GM10248 (cell line): ENCODE data around the gene BTG2.
"Not testable (repeated sequence)": the region's sequence is repeated elsewhere in the genome, so short reads cannot be mapped to it uniquely, and the experiment has no call there.

Experiments used
- CTCF ChIA-PET: fragments of 300-600 bp; sonication (Branson Sonifier 250); formaldehyde crosslinking; extraction: SDS; loops from one replicate; lab custom pipeline; 2021; ENCODE audit warnings: antibody characterized with exemption; lab: Yijun Ruan, JAX
- POLR2A ChIA-PET: fragments of 350-650 bp; sonication (Branson Sonifier 250); formaldehyde crosslinking; extraction: SDS; loops from one replicate; lab custom pipeline; 2020; ENCODE audit warnings: antibody characterized with exemption; lab: Yijun Ruan, JAX
- DNase-seq: peaks from one replicate; pipeline ENCODE4 v3.0.0; 2012; ENCODE audit errors: extremely low spot score
- TF ChIP-seq, protein P1 (sequence below): IDR thresholded peaks from 2 replicates; pipeline ENCODE4 v1.5.1; 2012; ENCODE audit warnings: mild to moderate bottlenecking, low read depth; ENCODE audit errors: extremely low read depth, missing control alignments, control extremely low read depth

BTG2 gene

DNA sequence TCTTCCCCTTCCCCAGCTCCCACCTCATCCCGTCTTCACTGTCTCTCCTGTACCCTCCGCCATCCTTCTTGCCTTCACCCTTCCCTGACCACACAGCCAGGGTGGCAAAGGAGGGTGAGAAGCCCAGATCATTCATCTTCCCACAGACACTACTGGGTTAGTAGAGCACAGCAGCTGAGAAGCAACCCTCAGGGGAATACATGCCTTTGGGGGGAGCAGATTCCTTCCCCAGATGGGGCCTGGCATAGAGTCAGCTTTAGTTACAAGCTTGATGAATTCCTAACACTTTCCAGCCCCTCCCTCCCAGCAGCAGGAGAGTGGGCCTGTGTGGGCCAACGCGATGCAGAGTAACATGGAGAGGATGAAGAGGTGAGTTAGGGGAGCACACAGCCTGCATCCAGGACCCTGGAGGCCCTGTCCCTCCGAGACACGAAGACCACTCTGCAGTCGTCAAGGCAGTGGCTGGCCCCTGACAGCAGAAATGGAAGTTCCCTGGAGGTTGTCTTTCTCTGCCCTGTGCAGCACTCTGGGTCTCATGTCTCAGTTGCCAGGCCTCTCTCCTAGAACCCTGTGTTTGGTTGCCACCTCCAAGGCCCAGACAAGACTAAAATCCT lies 8.8 kb upstream of the BTG2 start:
- POLR2A ChIA-PET: interaction anchor here (2.5 kb wide), 1 partner anchor 9 kb away, joined by 8 read pairs; the partner anchor contains the start of gene BTG2
- no peak for DNase-seq
- TF ChIP-seq, protein P1, sequence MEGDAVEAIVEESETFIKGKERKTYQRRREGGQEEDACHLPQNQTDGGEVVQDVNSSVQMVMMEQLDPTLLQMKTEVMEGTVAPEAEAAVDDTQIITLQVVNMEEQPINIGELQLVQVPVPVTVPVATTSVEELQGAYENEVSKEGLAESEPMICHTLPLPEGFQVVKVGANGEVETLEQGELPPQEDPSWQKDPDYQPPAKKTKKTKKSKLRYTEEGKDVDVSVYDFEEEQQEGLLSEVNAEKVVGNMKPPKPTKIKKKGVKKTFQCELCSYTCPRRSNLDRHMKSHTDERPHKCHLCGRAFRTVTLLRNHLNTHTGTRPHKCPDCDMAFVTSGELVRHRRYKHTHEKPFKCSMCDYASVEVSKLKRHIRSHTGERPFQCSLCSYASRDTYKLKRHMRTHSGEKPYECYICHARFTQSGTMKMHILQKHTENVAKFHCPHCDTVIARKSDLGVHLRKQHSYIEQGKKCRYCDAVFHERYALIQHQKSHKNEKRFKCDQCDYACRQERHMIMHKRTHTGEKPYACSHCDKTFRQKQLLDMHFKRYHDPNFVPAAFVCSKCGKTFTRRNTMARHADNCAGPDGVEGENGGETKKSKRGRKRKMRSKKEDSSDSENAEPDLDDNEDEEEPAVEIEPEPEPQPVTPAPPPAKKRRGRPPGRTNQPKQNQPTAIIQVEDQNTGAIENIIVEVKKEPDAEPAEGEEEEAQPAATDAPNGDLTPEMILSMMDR: no peak
- CTCF ChIA-PET: interaction anchor here (1.8 to 23.0 kb wide), 5 partner anchors 11 to 43 kb away, joined by 6 to 291 read pairs (median 27); no protein-coding TSS in a partner anchor

DNA sequence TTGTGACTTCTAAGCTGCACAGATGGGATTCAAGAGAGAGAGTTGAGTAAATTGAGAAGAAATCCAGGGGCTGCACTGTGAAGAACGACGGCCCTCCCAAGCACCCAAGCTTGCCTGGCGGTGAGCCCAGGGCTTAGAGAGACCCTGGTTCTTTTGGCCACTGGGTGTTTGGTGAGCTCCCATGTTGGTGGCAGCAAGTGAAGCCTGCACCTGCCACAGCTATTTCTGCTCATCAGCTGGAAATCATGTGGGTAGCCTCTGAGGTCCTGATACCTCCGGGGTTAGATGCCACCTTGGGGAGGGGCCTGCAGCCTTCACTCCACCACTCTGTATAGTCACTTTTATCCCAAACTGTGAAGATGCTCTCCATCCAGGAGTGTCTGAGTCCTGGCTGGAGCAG lies 6.2 kb upstream of the BTG2 start:
- no peak for DNase-seq
- CTCF ChIA-PET: interaction anchor here (0.8 to 3.5 kb wide), 15 partner anchors 8 to 188 kb away, joined by 3 to 36 read pairs (median 6); no protein-coding TSS in a partner anchor
- TF ChIP-seq, protein P1: no peak
- POLR2A ChIA-PET: interaction anchor here (1.3 to 3.0 kb wide), 3 partner anchors 9 to 26 kb away, joined by 3 to 15 read pairs (median 13); no protein-coding TSS in a partner anchor

DNA sequence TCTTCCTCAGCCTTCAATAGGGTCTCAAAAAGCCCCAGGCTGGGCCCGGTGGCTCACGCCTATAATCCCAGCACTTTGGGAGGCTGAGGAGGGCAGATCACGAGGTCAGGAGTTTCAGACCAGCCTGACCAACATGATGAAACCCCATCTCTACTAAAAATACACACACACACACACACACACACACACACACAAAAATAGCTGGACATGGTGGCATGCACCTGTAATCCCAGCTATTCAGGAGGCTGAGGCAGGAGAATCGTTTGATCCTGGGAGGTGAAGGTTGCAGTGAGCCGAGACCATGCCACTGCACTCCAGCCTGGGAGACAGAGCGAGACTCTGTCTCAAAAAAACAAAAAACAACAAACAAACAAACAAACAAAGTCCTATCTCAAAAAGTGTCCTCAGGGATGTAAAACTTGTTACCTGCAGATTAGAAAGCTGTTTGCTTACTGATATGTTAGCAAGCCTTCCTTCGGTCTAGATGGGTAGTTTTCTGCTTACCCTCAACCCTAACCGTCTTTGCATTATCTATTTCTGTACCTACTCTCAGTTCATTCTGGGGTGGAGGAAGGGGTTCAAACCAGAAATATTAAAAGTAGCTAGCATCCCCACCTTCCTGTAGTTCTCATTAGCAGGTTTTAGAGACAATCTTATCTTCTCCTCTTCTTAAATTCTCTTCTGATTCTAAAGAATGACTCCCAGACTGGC lies 5.4 kb upstream of the BTG2 start:
- DNase-seq: not testable (repeated sequence)
- ChIA-PET CTCF (interaction anchor here (0.8 to 3.5 kb wide), 15 partner anchors 9 to 261 kb away, joined by 3 to 36 read pairs (median 6); no protein-coding TSS in a partner anchor), POLR2A (interaction anchor here (0.8 to 3.0 kb wide), 5 partner anchors 9 to 25 kb away, joined by 3 to 15 read pairs (median 4); no protein-coding TSS in a partner anchor)

DNA sequence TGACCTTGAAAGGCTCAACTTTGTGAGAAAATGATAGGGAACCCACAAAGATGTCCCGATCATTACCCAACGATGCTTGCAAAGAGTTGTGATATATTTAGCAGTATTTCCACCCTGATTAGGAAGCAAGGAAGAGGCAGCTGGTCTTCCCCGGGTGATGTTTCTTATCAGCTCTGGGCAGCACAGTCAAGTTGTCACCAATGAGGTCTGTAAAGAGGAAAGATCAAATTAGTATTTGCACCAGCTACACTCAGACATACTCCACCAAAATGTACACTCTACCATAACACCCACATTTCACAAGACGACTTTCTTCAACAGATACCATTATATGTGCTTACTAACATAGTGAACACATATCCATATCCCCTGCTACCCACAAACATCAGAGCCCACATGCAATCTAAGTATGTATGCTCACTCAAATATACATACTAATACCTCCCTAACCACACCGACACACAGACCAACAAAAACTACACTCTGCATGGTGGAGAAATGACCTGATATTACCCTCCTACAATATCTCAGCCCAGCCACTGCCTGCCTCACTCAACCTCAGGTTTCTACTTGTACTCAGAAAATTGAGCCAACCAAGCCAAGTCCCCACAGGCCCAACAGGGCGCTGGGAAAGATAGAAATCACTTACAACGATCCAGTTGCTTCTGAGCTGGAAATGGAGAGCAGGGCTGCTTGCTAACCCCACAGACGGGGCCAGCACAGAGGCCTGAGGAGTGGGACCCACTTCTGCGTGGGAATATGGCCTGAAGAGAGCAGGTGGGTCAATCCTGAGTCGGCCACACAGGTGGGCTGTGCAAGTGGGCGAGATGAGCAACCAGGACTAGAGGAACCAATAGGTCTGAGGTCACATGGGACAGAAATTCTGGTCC lies 4.6 kb upstream of the BTG2 start:
- ChIA-PET POLR2A (interaction anchor here (0.8 to 3.0 kb wide), 4 partner anchors 8 to 26 kb away, joined by 3 to 15 read pairs (median 8); no protein-coding TSS in a partner anchor), CTCF (interaction anchor here (1.0 to 3.5 kb wide), 10 partner anchors 10 to 262 kb away, joined by 4 to 36 read pairs (median 6); no protein-coding TSS in a partner anchor)
- TF ChIP-seq, protein P1: no peak
- DNase-seq: no peak

DNA sequence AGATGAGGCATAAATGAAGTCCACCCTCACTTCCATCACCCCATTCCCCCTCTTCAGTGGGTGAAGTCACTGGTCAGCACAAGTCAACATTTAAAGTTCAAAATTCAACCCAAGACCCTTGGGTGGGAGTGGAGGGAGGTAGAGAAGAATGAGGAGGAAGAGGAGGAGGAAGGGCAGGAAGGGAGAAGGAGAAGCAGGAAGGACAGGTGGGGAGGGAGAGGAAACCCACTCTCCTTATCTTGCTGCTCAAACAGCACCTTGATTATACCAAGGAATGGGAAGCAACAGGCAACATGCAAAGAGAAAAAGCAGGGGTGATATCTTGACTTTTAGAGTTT lies 4.0 kb upstream of the BTG2 start:
- TF ChIP-seq, protein P1: no peak
- POLR2A ChIA-PET: interaction anchor here (0.6 kb wide), 1 partner anchor 25 kb away, joined by 6 read pairs; no protein-coding TSS in a partner anchor
- DNase-seq: no peak
- CTCF ChIA-PET: interaction anchor here (1.1 to 3.5 kb wide), 5 partner anchors 25 to 33 kb away, joined by 3 to 36 read pairs (median 4); no protein-coding TSS in a partner anchor

DNA sequence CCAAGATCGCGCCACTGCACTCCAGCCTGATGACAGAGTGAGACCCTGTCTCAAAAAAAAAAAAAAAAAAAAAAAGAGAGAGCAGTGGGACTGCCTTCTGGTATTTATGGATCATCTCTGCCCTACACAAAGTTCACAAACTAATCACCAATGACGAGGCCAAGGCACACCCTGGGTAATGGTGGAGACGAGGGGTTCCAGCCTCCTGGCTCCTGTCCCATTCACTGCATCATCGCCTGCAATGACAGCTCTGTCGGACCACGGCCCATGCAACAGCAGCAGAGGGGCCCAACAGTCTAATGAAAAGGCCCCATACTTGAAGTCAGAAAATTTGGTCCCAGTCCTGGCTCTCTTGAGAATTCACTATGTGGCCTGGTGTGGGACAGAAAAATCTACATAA lies 2.9 kb upstream of the BTG2 start:
- POLR2A ChIA-PET: no interaction called here
- CTCF ChIA-PET: interaction anchor here (1.1 to 1.6 kb wide), 2 partner anchors 28 to 29 kb away, joined by 3 to 4 read pairs; no protein-coding TSS in a partner anchor
- TF ChIP-seq, protein P1: no peak
- no peak for DNase-seq
